Cardiac muscle cell (in vitro differentiated cells and primary cell): Measurements from ENCODE around the gene DNM3. TPM values are rescaled to one million over a fixed set of nuclear protein-coding genes. Genes with fewer than 3 reads are reported as not detected.

ENCODE experiments used
- DNase-seq, 2 donors: peaks; one replicate each; pipeline versions ENCODE4 v3.0.0 to v3.0.0-alpha.2; 2010 to 2017; ENCODE audit warnings: low read depth in 1 of 2, low spot score in 1 of 2
- H3K27ac ChIP-seq: fragments of 200-600 bp; sonication (generic); 2 replicates; pipeline ENCODE4 v1.5.1; 2016
- H3K27me3 ChIP-seq: fragments of 200-600 bp; sonication (generic); 2 replicates; pipeline ENCODE4 v1.6.0; 2016; ENCODE audit warnings: control low read depth
- H3K36me3 ChIP-seq: fragments of 200-600 bp; sonication (generic); 2 replicates; pipeline ENCODE4 v1.5.1; 2016; ENCODE audit warnings: control low read depth
- H3K4me1 ChIP-seq: fragments of 200-600 bp; sonication (generic); 2 replicates; pipeline ENCODE4 v1.8.1; 2017; ENCODE audit warnings: low read depth, mild to moderate bottlenecking, mixed run types
- H3K4me3 ChIP-seq: fragments of 200-600 bp; sonication (generic); 2 replicates; pipeline ENCODE4 v1.5.1; 2016; ENCODE audit warnings: mild to moderate bottlenecking
- H3K9me3 ChIP-seq: fragments of 200-600 bp; sonication (generic); 2 replicates; pipeline ENCODE4 v1.5.1; 2017; ENCODE audit warnings: low read depth, mild to moderate bottlenecking, control low read depth
- CTCF ChIP-seq: IDR thresholded peaks from 2 replicates; pipeline ENCODE4 v1.5.1; 2012; ENCODE audit warnings: low read depth, mild to moderate bottlenecking, low read length
- polyA plus RNA-seq: library from polyadenylated mRNA; unstranded; fragments of >200 nt; fragmentation: Nextera tagmentation; extraction: Ambion mirVana; gene quantifications from 2 replicates; pipeline ENCODE4 v1.2.1, GENCODE V29; 2016
- total RNA-seq: library from RNA; depleted of rRNA; stranded (reverse); fragments of >200 nt; gene quantifications from 2 replicates; pipeline ENCODE4 v1.2.3, GENCODE V29; 2016

Gene DNM3
- total and polyA plus RNA-seq, 2 experiments from 2014 or later = 0.42 TPM; not detected in 1

GRCh38 chr1:172414331-172414730 lies 573.0 kb downstream of the DNM3 start:
- peak in 1 of 2 donors; percentile 41 for DNase-seq
- Histone ChIP-seq H3K4me3 (no peak overlapping the region), H3K27me3 (no peaks in the 10 kb centered on the region), H3K4me1 (no peaks in the 10 kb centered on the region), H3K27ac (no peak overlapping the region), H3K9me3 (no peaks in the 10 kb centered on the region), H3K36me3 (no peaks in the 10 kb centered on the region)
- TF ChIP-seq CTCF = no peak

GRCh38 chr1:172416496-172417035 lies 575.3 kb downstream of the DNM3 start:
- Histone ChIP-seq H3K4me3 (no peak overlapping the region), H3K27me3 (no peaks in the 10 kb centered on the region), H3K36me3 (no peaks in the 10 kb centered on the region), H3K27ac (no peak overlapping the region), H3K9me3 (no peaks in the 10 kb centered on the region), H3K4me1 (no peaks in the 10 kb centered on the region)
- DNase-seq = no peak
- no peak for TF ChIP-seq CTCF

DNA sequence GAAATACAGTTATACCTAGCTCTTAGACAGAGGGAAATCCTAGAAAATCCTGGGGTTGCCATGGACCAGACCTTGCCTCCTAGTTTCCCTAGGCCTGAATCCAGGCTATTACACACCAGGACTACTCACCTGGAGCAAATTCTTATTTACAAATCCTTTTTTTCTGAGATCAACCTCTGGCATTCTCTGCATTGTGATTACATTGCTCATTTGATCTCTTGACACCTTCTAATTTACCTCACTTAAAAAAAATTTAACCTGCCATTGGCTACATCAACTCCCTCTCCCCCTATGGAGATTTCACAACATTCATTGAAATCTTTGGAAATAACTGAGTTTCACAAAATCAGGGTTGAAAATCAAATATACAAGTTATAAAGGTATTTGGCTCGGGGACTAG lies 576.3 kb downstream of the DNM3 start:
- Histone ChIP-seq H3K4me3 (no peak overlapping the region), H3K27me3 (no peaks in the 10 kb centered on the region), H3K4me1 (no peaks in the 10 kb centered on the region), H3K9me3 (no peaks in the 10 kb centered on the region), H3K36me3 (no peaks in the 10 kb centered on the region), H3K27ac (no peak overlapping the region)
- no peak for DNase-seq
- TF ChIP-seq CTCF = no peak

GRCh38 chr1:172420385-172420784 lies 579.1 kb downstream of the DNM3 start, which contains the start of gene C1orf105:
Gene C1orf105, plus strand, starts transcription at chr1:172420685. Its CDS starts 201 bp downstream, at chr1:172420886.
- Histone ChIP-seq H3K27me3 (no peaks in the 10 kb centered on the region), H3K4me1 (no peaks in the 10 kb centered on the region), H3K27ac (no peak within 1 kb of the TSS), H3K36me3 (no peaks in the 10 kb centered on the region), H3K9me3 (no peaks in the 10 kb centered on the region), H3K4me3 (no peak within 1 kb of the TSS)
- no peak for TF ChIP-seq CTCF
- DNase-seq = no peak

GRCh38 chr1:172421974-172422604 lies 580.8 kb downstream of the DNM3 start:
- no peak for TF ChIP-seq CTCF
- H3K27ac ChIP-seq = no peak overlapping the region
- peak in 1 of 2 donors; percentile 33 for DNase-seq
- H3K4me3 ChIP-seq = no peak overlapping the region
- no peaks in the 10 kb centered on the region for H3K27me3 ChIP-seq
- no peaks in the 10 kb centered on the region for H3K9me3 ChIP-seq
- H3K4me1 ChIP-seq = no peaks in the 10 kb centered on the region
- no peaks in the 10 kb centered on the region for H3K36me3 ChIP-seq
